NCI-H774 (cell line): ENCODE results near the gene CDK16.

Experiments
- DNase-seq: peaks from one replicate; lab custom pipeline; 2025; lab: John Stamatoyannopoulos, UW

Gene CDK16

DNA sequence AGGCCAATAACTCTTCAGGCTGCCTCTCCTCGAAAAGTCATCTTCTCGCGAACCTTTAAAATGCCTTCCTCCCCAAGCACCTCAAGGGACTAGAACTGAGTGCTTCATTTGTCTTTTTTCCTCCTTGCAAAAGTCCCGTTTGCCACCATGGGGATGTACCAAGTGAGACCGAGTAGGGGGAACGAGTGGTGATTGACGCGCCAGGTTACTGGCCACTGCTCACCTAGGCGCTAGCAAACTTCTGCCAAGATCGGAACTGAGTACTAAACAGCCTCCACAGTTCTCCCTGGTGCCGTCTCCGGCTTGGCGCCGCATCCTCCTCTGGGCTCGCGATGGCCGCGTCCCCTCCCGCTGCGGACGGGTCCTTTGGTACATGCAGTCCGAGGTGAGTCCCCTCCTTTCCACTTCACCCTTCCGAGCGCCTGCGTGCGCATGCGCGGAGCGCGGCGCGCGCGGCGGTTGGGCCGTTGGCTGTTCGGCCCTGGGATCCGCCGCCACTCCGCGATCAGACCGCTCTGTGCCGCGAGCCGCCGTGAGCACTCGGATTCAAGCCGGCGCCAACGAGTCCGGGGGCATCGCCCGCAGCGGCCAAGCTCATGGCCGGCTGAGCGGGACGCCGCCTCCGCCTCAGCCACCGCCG lies at the start of gene CDK16:
Gene CDK16, plus strand, starts transcription at position 402 of the 640 bp plus-strand sequence. CDS start 4,877 bp downstream, outside the sequence.
- peak; percentile 63 for DNase-seq

DNA sequence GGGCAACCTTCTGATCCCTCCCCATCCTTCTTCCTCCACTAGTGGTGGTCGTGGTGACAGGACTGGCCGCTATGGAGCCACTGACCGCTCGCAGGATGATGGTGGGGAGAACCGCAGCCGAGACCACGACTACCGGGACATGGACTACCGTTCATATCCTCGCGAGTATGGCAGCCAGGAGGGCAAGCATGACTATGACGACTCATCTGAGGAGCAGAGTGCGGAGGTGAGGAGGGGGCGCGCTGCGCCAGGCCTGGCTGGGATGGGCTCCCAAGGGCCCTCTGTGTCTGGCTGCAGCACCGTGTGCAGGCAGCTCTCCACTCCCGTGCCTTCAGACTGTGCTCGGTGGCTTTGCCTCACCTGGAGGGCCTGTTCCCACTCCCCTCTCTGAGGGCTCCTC lies 49.2 kb upstream of the CDK16 start:
- DNase-seq: no peak

DNA sequence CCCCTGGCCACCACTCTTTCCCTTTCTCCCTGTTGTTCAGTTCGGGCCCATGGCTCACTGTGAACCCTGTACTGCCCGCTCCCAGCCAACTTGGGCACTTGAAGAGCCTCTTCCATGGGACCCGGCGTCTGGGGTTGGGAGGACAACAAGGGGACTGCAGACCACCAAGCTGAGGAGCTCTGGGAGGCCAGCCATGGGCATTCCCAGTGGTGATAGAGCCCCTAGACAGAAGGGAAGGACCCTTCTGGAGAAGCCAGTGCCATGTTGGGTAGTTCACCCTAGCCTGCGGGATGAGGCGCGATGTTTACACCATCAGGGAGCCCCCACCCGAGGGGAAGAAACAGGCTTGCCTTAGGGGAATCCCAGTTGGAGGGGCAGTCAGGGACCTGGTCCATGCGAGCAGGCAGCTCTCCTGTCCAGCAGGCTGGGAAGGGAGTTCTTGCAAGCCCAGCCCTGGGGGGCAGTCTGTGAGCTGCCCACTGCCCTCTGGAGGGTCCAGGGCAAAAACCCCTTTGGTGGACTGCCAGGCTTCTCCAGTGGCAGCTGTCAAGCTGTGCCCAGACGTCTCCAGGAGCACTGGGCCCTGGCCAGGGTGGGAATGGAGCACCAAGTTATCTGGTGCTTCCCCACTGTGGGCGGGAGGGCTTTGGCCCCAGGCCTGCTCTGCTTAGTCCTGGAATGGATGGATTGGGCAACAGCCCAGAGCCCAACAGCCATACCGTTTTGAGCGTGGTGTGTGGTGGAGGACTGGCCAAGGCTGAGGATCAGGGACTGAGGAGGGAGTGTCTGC lies 48.6 kb upstream of the CDK16 start:
- DNase-seq: no peak

DNA sequence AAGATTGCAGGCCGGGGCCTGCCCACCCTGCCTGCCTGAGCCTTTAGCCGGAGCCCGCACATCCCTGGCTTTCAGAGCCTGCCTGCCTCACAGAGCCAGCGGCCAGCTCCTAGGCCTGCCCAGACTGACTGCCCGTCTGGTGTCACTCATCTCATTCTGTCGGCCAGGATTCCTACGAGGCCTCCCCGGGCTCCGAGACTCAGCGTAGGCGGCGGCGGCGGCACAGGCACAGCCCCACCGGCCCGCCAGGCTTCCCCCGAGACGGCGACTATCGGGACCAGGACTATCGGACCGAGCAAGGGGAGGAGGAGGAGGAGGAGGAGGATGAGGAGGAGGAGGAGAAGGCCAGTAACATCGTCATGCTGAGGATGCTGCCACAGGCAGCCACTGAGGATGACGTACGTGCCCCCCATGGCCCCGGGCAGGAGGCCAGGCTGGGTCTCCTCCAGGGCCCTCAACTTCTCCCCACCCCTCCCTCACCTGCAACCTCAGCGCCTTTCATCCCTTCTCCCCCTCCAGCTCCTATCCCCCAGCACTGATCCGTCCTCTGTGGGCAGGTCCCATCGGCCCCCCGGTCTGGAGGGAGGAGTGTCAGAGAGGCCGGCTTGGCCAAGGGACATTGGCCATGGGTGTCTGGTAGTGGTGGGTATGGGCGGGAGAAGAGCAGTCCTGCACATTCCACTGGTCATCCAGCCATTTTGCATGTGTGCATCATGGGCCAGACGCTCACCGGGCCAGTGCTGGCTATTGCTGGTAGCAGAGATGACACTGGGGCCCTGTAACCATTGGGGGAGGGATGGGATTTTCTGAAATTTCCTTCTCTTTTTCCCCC lies 47.4 kb upstream of the CDK16 start:
- DNase-seq: no peak

DNA sequence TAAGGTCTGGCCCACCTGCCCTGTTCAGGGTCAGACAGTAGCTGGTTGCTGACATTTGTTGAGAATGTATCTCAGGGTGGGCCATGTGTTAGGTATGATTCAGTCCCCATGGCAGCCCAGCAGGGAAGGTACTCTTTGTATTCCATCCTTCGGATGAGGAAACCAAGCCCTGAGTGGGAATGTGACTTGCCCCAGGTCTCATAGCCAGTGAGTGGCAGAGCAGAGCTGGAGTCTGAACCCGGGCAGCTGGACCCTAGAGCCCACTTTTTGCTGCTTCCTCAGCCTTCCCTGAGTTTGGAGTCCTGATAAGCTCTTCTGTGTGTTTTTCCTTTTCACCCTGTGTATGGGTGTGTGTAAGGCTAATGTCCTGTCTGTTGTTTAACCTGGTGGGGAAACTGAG lies 46.5 kb upstream of the CDK16 start:
- no peak for DNase-seq

DNA sequence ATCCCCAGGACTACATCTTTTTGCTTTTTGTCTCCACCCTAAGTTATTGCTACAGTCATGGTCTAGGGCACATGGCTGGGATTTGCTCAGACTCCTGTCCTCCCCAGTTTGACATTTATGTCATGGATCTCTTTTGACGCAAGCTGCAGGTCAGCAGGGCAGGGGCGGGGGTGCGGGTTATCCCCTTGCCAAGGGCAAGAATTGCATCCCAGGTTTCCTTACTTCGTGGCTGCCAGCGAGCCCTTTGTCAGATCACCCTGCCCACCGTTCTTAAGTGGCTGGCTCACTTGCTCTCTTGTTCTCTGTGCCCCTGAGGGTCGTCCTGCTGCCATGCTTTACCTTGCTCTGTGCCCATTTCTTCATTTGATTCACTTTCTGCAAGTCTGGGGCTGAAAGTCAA lies 45.9 kb upstream of the CDK16 start:
- DNase-seq: no peak

DNA sequence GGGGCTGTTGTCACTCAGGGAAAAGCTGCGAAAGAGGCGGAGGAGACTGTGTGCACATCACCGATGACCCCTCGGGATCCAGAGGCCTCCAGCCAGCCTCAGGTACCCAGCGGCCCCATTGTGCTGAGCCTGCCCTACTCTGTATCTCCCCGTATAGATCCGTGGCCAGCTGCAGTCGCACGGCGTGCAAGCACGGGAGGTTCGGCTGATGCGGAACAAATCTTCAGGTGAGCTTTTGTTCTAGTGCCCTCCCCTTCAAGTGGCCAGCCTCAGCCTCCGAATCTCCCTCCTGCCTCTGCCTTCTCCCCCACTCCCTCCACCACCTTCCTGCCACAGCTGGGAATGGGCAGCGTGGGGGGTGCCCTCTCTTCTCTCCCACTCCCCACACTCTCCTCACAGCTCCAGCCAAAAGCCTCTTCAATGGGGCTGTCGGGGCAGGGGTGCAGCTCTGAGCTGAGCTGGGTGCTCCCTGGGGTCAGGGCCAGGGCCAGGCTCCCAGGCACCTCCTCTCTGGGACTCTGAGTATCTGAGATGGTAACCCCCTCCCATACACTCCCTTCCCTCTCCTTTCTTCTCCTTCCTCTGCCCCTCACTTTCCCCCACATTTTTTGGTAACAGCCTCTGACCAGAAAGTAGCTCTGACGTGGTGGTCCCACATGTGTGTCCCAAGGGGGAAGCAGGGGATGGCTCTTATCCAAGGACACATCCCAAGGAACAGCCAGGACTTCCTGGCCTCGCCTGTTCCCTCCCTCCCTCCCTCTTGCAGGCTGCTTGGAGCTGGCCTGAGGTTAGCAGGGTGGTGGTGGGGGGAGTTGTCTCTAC lies 45.3 kb upstream of the CDK16 start:
- DNase-seq: no peak

DNA sequence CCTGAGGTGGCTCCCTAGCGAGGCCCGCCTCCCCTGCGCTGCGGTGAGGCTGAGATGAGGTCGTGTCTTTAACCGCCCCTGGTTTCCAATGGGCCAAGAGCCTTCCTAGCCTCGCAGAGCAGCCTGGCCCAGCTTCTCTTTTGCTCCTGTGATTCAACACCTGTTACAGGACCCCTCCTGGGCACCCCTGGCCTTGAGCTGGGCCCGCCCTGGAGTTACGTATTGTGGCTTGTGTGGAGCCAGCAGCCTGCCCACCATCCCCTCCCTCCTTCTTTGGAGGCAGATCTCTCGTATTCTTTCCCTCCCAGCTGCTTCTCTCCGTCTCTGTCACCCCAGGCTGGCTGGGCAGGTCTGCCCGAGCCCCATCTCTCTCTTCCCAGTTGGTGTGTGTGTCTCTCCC lies 44.1 kb upstream of the CDK16 start:
- no peak for DNase-seq

DNA sequence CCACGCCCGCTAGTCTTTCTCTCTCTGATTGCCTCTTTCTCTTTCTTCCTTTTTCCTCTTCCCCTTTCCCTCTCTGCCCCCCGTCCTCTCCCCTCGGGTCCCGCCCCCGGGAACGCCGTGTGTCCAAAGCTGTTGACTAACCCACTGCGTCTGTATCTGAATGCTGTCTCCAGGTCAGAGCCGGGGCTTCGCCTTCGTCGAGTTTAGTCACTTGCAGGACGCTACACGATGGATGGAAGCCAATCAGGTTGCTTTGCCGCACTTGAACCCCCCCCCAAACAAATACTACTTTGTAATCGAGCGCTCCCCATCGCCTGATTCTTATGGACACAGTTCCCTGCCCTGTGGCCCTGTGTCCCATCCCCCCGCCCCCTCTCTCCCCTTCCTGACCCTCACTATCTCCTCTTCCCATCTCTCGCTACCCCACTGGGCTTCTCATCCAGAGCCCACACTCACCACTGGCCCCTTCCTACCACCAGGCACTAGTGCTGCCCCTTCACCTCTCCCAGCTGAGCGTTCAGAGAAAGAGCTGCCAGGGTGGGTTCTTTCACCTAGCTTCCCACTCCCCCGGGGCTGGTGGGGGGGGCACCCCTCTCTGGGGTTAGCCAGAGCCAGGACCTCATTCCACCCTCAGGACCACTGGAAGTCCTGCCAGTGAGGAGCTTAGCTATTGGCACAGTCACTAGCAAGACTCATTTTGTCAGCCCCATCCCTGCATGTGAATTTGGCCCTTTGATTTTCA lies 43.5 kb upstream of the CDK16 start:
- no peak for DNase-seq

DNA sequence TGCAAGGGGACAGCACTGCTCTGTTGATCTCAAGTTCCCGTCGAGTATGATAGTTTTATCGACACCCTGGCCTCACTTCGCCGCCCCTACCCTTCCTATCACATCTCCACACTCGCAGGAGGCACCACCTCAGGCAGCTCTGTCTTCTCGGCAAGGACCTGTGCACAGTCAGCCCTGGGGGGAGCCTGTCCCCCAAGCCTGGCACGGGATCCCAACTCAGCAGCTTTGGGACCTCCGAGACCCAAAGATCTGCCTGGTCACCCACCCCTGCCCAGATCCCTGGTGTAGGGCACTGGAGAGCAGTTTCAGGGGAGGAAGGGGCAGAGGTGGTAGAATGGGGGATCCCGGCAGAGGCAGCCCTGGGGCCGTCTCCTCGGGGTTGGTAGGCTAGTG lies 42.9 kb upstream of the CDK16 start:
- DNase-seq: no peak

DNA sequence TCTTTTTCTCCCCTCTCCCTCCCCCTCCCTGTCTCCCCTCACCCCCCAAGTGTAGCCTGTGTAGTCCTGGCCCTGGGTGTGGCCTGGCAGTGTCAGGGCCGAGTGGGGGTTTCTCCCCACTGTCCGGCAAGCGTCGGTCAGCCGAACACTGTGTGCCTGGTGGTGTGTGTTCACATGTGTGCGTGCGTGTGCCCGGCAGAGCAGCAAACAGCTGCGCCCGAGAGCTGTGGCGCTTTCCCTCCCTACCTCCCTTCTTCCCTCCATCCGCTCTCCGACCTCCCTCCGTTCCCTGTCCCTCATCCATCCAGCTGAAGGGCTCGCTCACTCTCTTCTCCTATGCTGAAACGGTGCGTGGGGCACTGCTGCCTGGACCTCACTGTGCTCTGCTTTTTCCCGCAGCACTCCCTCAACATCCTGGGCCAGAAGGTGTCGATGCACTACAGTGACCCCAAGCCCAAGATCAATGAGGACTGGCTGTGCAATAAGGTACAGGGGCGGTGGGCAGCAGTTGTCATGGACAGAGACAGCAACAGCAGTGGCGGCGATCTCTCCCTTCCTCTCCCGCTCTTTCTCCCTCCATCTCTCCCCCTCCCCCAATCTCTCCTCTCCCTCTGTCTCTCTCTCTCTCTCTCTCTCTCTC lies 42.3 kb upstream of the CDK16 start:
- no peak for DNase-seq

DNA sequence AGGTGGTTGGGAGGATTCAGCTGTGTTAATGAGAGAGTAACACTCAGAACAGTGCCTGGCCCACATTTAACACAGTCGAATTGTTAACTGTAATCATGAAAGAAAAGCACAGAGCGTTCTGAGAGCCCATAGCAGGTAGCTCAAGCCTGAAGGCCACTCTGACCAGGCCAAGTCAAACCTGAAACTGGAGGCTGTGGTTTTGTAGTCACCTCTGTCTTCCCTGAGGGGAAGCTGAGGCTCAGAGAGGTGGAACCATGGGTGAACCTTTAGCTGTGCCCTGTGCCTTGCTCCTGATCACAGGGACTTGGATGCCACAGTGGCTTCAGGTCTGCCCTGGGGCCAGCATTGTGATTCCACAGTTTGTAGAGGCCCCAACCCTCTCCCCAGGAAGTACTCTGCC lies 41.4 kb upstream of the CDK16 start:
- DNase-seq: no peak

DNA sequence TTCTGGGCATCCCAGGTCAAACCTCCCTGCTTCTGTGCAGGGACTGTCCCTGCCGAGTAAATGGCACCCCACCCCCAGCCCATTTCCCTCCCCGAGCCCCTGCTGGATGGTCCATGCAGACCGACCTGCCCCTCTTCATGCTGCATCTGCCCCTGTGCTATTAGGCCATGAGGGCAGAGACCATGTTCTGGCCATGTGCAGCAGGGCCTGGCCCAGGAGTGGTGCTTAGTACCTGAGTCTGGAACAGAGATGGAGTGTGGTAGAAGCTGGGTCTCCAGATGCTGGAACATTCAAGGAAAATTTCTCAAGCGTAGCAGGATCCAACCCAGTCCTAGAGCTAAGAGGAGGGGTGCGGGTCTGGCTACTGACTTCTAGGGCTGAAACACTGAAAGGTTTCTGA lies 40.1 kb upstream of the CDK16 start:
- DNase-seq: no peak

DNA sequence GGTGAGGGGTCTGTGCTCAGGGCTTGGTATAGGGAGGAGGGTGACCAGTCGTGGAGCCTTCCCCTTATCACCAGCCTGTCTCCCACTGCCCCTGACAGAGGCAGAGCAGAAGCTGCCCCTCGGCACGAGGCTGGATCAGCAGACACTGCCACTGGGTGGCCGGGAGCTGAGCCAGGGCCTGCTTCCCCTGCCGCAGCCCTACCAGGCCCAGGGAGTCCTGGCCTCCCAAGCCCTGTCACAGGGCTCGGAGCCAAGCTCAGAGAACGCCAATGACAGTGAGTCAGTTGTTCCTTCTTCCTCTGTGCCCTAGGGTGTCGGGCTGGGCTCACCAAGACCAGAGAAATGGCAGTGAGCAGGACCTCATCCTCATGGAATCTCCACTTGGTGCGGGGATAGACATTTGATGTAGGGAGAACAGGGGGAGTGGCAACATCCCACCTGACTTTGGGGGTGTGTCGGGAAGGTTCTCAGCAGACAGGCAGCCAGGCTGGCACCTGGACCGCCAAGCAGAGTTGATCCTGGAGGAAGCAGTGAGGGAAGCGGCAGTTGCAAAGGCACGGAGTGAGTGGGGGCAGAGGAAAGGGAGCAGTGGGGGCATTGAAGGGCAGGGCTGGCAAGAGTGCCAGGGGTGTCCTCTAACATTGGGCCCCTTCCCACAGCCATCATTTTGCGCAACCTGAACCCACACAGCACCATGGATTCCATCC lies 39.1 kb upstream of the CDK16 start:
- DNase-seq: no peak

DNA sequence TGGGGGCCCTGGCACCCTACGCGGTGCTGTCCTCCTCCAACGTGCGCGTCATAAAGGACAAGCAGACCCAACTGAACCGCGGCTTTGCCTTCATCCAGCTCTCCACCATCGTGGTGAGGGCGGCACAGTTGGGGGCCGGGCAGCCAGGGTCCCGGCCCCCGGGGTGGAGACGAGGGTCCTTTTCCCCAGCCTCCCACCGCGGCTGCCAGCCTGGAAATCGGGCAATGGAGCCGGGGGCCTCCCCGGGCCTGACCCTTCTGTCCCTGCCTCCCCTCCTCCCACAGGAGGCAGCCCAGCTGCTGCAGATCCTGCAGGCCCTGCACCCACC lies 38.6 kb upstream of the CDK16 start:
- DNase-seq: no peak

DNA sequence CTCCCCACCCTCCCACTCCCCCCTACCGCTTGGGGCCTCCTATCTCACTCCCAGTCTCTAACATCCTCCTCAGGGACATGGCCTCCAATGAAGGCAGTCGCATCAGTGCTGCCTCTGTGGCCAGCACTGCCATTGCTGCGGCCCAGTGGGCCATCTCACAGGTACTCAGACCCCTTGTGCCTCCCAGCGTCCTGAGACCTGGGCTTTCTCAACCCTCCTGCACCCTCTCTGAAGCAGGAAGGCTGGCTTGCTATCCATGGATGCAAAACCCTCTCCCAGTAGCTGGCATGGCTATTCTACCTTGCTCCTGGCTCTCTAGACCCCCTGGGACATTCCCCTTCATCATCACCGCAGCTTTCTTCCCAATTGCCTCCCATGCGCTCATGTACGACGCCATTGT lies 38.1 kb upstream of the CDK16 start:
- no peak for DNase-seq

DNA sequence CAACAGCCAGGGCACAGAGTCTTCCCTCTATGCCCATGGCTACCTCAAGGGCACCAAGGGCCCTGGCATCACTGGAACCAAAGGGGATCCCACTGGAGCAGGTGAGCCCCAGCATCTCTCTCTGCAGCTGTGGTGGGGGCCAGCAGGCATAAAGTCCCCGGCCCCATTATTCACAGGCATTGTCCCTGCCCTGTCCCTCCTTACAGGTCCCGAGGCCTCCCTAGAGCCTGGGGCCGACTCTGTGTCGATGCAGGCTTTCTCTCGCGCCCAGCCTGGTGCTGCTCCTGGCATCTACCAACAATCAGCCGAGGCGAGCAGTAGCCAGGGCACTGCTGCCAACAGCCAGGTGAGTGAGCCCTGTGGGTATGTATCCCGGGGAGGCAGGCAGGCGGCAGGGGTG lies 37.2 kb upstream of the CDK16 start:
- DNase-seq: no peak

DNA sequence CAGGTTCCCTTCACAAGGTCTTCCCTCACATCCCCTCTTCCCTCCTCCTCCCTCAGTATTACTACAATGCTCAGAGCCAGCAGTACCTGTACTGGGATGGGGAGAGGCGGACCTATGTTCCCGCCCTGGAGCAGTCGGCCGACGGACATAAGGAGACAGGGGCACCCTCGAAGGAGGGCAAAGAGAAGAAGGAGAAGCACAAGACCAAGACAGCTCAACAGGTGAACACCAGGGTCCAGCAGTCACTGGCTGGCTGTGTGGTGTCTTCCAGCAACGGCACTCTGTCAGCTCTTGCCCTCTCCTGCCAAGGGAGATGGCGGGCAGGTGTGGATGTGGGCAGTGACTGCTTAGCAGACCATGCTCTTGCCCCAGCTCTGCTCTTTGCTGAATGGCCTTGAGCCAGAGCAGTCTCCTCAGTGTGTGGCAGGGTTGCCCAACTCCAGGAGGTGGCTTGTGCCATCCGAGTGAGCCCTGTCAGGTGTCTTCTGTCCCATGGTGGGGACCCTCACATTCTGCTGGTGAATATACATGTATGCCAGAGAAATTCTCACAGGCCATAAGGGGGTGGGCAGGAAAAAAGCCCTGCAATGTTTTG lies 36.3 kb upstream of the CDK16 start:
- DNase-seq: no peak

DNA sequence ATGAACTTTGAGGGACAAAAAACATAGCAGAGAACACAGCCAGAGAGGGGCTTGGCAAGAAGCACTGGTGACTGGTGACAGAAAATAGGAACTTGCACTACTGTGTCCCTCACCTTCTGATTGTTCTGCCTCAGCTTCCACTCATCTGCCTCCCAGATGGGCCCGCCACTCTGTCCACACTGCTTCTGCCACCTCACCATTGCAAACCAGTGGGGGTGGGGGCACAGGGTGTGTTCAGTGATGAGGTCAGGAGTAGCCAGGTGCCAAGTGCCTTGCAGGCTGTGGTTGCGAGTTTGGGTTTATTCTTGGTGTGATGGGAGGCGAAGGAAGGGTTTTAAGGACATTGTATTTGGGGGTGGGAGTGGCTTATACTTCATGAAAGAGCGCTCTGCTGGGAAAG lies 34.0 kb upstream of the CDK16 start:
- no peak for DNase-seq

DNA sequence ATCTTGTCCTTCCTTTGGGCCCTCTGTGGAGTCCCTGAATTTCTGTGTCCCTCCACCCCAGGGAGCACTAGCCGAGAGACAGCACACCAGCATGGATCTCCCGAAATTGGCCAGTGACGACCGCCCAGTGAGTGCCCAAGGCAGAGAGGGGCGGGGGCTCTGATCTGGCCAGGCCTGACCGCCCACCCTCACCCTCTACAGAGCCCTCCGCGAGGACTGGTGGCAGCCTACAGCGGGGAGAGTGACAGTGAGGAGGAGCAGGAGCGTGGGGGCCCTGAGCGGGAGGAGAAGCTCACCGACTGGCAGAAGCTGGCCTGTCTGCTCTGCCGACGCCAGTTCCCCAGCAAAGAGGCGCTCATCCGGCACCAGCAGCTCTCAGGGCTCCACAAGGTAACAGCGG lies 33.2 kb upstream of the CDK16 start:
- DNase-seq: no peak
